KOPT-K1 (cell line): ENCODE data around the gene TMEM150A.
"Not testable (repeated sequence)": the region's sequence is repeated elsewhere in the genome, so short reads cannot be mapped to it uniquely, and the experiment has no call there.

Experiments used
- H3K27ac ChIP-seq: fragments of 200-600 bp; sonication (generic); 2 replicates; pipeline ENCODE4 v1.5.1; 2016; ENCODE audit warnings: antibody characterized with exemption, mild to moderate bottlenecking, low read depth, low read length; ENCODE audit not compliant: poor library complexity, severe bottlenecking
- H3K36me3 ChIP-seq: fragments of 200-600 bp; sonication (generic); 2 replicates; pipeline ENCODE4 v1.5.1; 2017; ENCODE audit warnings: antibody characterized with exemption, mild to moderate bottlenecking, low read length, moderate library complexity; ENCODE audit not compliant: insufficient read depth
- H3K9me3 ChIP-seq: fragments of 200-600 bp; sonication (generic); 2 replicates; pipeline ENCODE4 v1.5.1; 2017; ENCODE audit warnings: antibody characterized with exemption, low read length, mild to moderate bottlenecking; ENCODE audit not compliant: insufficient read depth, poor library complexity, severe bottlenecking

Gene TMEM150A

GRCh38 chr2:85601771-85602475 is 575 bp downstream of the TMEM150A start:
- peaks cover 28% of the 10 kb centered on the region for H3K36me3 ChIP-seq
- H3K27ac ChIP-seq, result no peak overlapping the region
- H3K9me3 ChIP-seq, result no peaks in the 10 kb centered on the region

GRCh38 chr2:85600951-85601770 is 1.3 kb downstream of the TMEM150A start:
- H3K36me3 ChIP-seq, result peaks cover 25% of the 10 kb centered on the region
- H3K27ac ChIP-seq, result no peak overlapping the region
- H3K9me3 ChIP-seq, result no peaks in the 10 kb centered on the region

GRCh38 chr2:85600235-85600575 is 2.3 kb downstream of the TMEM150A start:
- Histone ChIP-seq H3K27ac (no peak overlapping the region), H3K36me3 (peaks cover 23% of the 10 kb centered on the region), H3K9me3 (no peaks in the 10 kb centered on the region)

GRCh38 chr2:85599468-85600234 is 2.8 kb downstream of the TMEM150A start:
- Histone ChIP-seq H3K36me3 (peaks cover 23% of the 10 kb centered on the region), H3K27ac (no peak overlapping the region), H3K9me3 (no peaks in the 10 kb centered on the region)

- H3K27ac ChIP-seq, result no peak overlapping the region
- peaks cover 23% of the 10 kb centered on the region for H3K36me3 ChIP-seq
- no peaks in the 10 kb centered on the region for H3K9me3 ChIP-seq
Observed at GRCh38 chr2:85598594-85599340, 3.7 kb downstream of the TMEM150A start.

GRCh38 chr2:85597241-85597640 is 5.3 kb downstream of the TMEM150A start:
- Histone ChIP-seq H3K36me3 (peaks cover 23% of the 10 kb centered on the region), H3K9me3 (no peaks in the 10 kb centered on the region), H3K27ac (no peak overlapping the region)

GRCh38 chr2:85596486-85597143 is 5.9 kb downstream of the TMEM150A start:
- Histone ChIP-seq H3K27ac (peak overlapping the region; percentile 76), H3K36me3 (peaks cover 23% of the 10 kb centered on the region), H3K9me3 (no peaks in the 10 kb centered on the region)

- peaks cover 23% of the 10 kb centered on the region for H3K36me3 ChIP-seq
- H3K9me3 ChIP-seq, result no peaks in the 10 kb centered on the region
- peak overlapping the region; percentile 76 for H3K27ac ChIP-seq
Observed at GRCh38 chr2:85596026-85596333, 6.5 kb downstream of the TMEM150A start.

- H3K27ac ChIP-seq, result peak within 1 kb of the TSS; percentile 76
Observed at GRCh38 chr2:85595301-85596025, 7.0 kb downstream of the TMEM150A start, which contains the start of gene RNF181. TSS of gene RNF181 (plus strand) at chr2:85595745. CDS start at chr2:85595764, 19 bp downstream.

GRCh38 chr2:85594715-85595300 is 7.7 kb downstream of the TMEM150A start:
- no peaks in the 10 kb centered on the region for H3K9me3 ChIP-seq
- peaks cover 23% of the 10 kb centered on the region for H3K36me3 ChIP-seq
- H3K27ac ChIP-seq, result peak overlapping the region; percentile 76

More at GRCh38 chr2:85595301-85596025, 7.0 kb downstream of the TMEM150A start, which contains the start of gene RNF181:
- peaks cover 23% of the 10 kb centered on the region for H3K36me3 ChIP-seq
- H3K9me3 ChIP-seq, result no peaks in the 10 kb centered on the region

- Histone ChIP-seq H3K27ac (no peak overlapping the region), H3K9me3 (no peaks in the 10 kb centered on the region), H3K36me3 (peaks cover 12% of the 10 kb centered on the region)
Observed at GRCh38 chr2:85593023-85593422, 9.5 kb downstream of the TMEM150A start.

- not testable (repeated sequence) for H3K27ac ChIP-seq, H3K36me3 ChIP-seq, H3K9me3 ChIP-seq
Observed at GRCh38 chr2:85592299-85592698, 10.2 kb downstream of the TMEM150A start.

- Histone ChIP-seq H3K9me3 (no peaks in the 10 kb centered on the region), H3K27ac (no peak overlapping the region), H3K36me3 (0 out of 2 replicates have a peak, but pooled peaks cover under 1% of the 10 kb centered on the region)
Observed at GRCh38 chr2:85591563-85591962, 10.9 kb downstream of the TMEM150A start.
